Naive thymus-derived CD4-positive, alpha-beta T cell (primary cell): ENCODE measurements around the gene NTM. TPM values are rescaled to one million over a fixed set of nuclear protein-coding genes. Genes with fewer than 3 reads are reported as not detected.

Experiments used
- ATAC-seq: fragments of 150-1000 bp; cut with Tn5 transposase; 2 replicates; pipeline ENCODE4 v1.10.0; 2021; ENCODE audit warnings: mild to moderate bottlenecking, moderate library complexity
- CTCF ChIA-PET: fragments of 350-600 bp; sonication (Branson Sonifier 250); formaldehyde crosslinking; loops from one replicate; lab custom pipeline; 2021; ENCODE audit warnings: antibody characterized with exemption; lab: Charles Lee
- POLR2A ChIA-PET: fragments of 350-600 bp; sonication (Branson Sonifier 250); formaldehyde crosslinking; loops from one replicate; lab custom pipeline; 2021; ENCODE audit warnings: antibody characterized with exemption, inconsistent platforms; lab: Charles Lee
- DNase-seq, 9 donors: peaks; one replicate each; pipeline versions ENCODE4 v3.0.0 to v3.0.0-alpha.2; 2020 to 2022; ENCODE audit warnings: mixed read lengths in 1 of 9
- H3K27ac ChIP-seq: one replicate; pipeline ENCODE4 v1.7.0; 2013; ENCODE audit warnings: mild to moderate bottlenecking, low read depth, low read length, moderate library complexity
- H3K27me3 ChIP-seq, 2 donors: one replicate each; pipeline ENCODE4 v1.7.0; 2013; ENCODE audit warnings: low read length in 2 of 2, mild to moderate bottlenecking in 2 of 2, moderate library complexity in 2 of 2; ENCODE audit not compliant: control insufficient read depth in 2 of 2, insufficient read depth in 2 of 2
- H3K36me3 ChIP-seq, 3 experiments: 1 replicate in 2 of 3; 2 replicates in 1 of 3; pipeline ENCODE4 v1.7.0; 2013; ENCODE audit warnings: low read length in 3 of 3, mild to moderate bottlenecking in 3 of 3, moderate library complexity in 1 of 3; ENCODE audit not compliant: insufficient read depth in 3 of 3, control insufficient read depth in 2 of 3
- H3K4me1 ChIP-seq, 2 donors: one replicate each; pipeline ENCODE4 v1.7.0; 2013; ENCODE audit warnings: low read length in 2 of 2, mild to moderate bottlenecking in 2 of 2, moderate library complexity in 1 of 2; ENCODE audit not compliant: control insufficient read depth in 2 of 2, insufficient read depth in 2 of 2
- H3K4me3 ChIP-seq: 2 replicates; pipeline ENCODE4 v1.7.0; 2013; ENCODE audit warnings: mild to moderate bottlenecking, low read length
- H3K9me3 ChIP-seq, 3 experiments: 1 replicate in 2 of 3; 2 replicates in 1 of 3; pipeline ENCODE4 v1.7.0; 2013; ENCODE audit warnings: low read length in 3 of 3; ENCODE audit not compliant: control insufficient read depth in 2 of 3
- H3K27ac Mint-ChIP-seq, 9 donors: one replicate each; pipeline ENCODE4 v1.8.0; 2020 to 2022; ENCODE audit warnings: mixed read lengths in 9 of 9, mild to moderate bottlenecking in 8 of 9, moderate library complexity in 5 of 9, inconsistent platforms in 2 of 9
- H3K27me3 Mint-ChIP-seq, 5 donors: one replicate each; pipeline ENCODE4 v1.8.0; 2021 to 2022; ENCODE audit warnings: mixed read lengths in 5 of 5, mild to moderate bottlenecking in 1 of 5
- H3K36me3 Mint-ChIP-seq, 5 donors: one replicate each; pipeline ENCODE4 v1.8.0; 2020 to 2022; ENCODE audit warnings: mixed read lengths in 5 of 5, mild to moderate bottlenecking in 3 of 5, inconsistent platforms in 1 of 5
- H3K4me1 Mint-ChIP-seq, 7 donors: one replicate each; pipeline ENCODE4 v1.8.0; 2020 to 2022; ENCODE audit warnings: mixed read lengths in 7 of 7, mild to moderate bottlenecking in 3 of 7, inconsistent platforms in 1 of 7
- H3K4me3 Mint-ChIP-seq, 10 donors: one replicate each; pipeline ENCODE4 v1.8.0; 2020 to 2022; ENCODE audit warnings: mild to moderate bottlenecking in 10 of 10, mixed read lengths in 10 of 10, moderate library complexity in 6 of 10, inconsistent platforms in 2 of 10
- H3K9me3 Mint-ChIP-seq, 11 donors: one replicate each; pipeline ENCODE4 v1.8.0; 2020 to 2022; ENCODE audit warnings: mixed read lengths in 11 of 11, mild to moderate bottlenecking in 4 of 11, inconsistent platforms in 1 of 11, moderate library complexity in 1 of 11
- intact Hi-C, 2 donors: fragments of 100-400 bp; cut with micrococcal nuclease; formaldehyde crosslinking; loops; one replicate each; pipeline ENCODE4 v1.15.1; 2023
- polyA plus RNA-seq, 2 donors: library from polyadenylated mRNA; unstranded; fragments of 300-500 nt; fragmentation: Illumina TruSeq; gene quantifications; one replicate each; pipeline ENCODE4 v1.2.3, GENCODE V29; 2021
- total RNA-seq, 6 experiments: library from RNA in 5 of 6; stranded (reverse) in 5 of 6; gene quantifications; 1 replicate in 5 of 6; 2 replicates in 1 of 6; pipeline ENCODE4 v1.2.3 and lab custom pipeline; 2021 to 2026

NTM gene
- total and polyA plus RNA-seq, 7 experiments from 2014 or later = not detected

DNA sequence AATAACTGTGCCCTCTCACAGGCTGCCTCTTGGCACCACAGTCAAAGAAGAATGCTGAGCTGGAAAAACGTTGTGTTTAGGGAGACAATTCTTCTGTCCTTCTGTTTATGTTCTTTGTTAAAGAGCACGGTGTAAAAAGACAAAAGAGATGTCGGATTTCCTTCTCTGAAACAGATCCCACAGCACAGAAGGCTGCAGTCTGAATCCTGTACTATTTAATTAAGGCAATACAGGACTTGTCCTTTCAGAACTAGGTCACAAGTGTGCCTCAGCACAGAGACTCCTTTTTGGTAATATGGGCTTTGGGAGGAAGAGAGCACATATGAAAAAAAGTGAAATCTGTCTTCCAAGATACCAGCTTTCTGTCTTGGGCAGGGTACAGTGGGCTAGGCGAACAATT lies 201.2 kb downstream of the NTM start:
- Mint-ChIP-seq H3K4me3 (no peak overlapping the region), H3K36me3 (no peaks in the 10 kb centered on the region), H3K27me3 (peaks cover 0 to 5% (median 0%) of the 10 kb centered on the region in 5 donors), H3K27ac (no peak overlapping the region), H3K9me3 (peaks cover 0 to 1% (median 0%) of the 10 kb centered on the region in 11 donors), H3K4me1 (no peaks in the 10 kb centered on the region)
- Histone ChIP-seq H3K36me3 (no peaks in the 10 kb centered on the region), H3K27me3 (no peaks in the 10 kb centered on the region), H3K4me1 (no peaks in the 10 kb centered on the region), H3K27ac (no peak overlapping the region), H3K4me3 (no peak overlapping the region), H3K9me3 (no peaks in the 10 kb centered on the region)
- intact Hi-C loops = no loop called here
- ATAC-seq = no peak
- DNase-seq = no peak
- ChIA-PET POLR2A (interaction anchor here (0.8 kb wide), 1 partner anchor 74 kb away, joined by 3 read pairs; no protein-coding TSS in a partner anchor), CTCF (no interaction called here)

GRCh38 chr11:131572423-131572822 lies 202.0 kb downstream of the NTM start:
- POLR2A ChIA-PET = no interaction called here
- no peak for ATAC-seq

DNA sequence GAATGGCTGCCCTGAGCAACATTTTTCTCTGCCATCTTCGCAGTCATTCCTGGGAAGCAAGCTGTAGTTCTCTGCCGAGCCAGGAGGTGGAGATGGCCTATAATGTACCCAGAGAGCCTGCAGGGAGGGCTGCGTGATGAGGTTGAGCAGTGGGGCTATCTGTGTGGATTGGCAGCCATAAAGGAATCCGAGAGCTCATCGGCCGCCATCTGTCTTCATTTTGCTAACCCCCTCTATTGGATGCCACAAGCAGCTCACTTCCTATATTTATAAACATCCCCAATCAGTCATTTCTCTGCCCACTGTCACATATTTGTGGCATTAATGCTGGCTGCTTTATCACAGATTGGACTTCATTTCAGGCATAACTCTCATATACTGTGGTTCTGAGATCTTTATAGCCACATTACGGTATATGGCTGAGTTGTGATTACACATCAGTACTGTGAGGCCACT lies 209.5 kb downstream of the NTM start:
- H3K27ac Mint-ChIP-seq = no peak overlapping the region
- Histone ChIP-seq H3K4me1 (no peaks in the 10 kb centered on the region), H3K27ac (no peak overlapping the region), H3K27me3 (no peaks in the 10 kb centered on the region), H3K9me3 (no peaks in the 10 kb centered on the region), H3K36me3 (no peaks in the 10 kb centered on the region), H3K4me3 (no peak overlapping the region)
- CTCF ChIA-PET = no interaction called here
- H3K4me3 Mint-ChIP-seq = no peak overlapping the region
- intact Hi-C loops = no loop called here
- no peaks in the 10 kb centered on the region for H3K36me3 Mint-ChIP-seq
- no peak for DNase-seq
- H3K4me1 Mint-ChIP-seq = no peaks in the 10 kb centered on the region
- H3K27me3 Mint-ChIP-seq = peaks cover 0 to 12% (median 11%) of the 10 kb centered on the region in 5 donors
- H3K9me3 Mint-ChIP-seq = peaks cover 0 to 6% (median 2%) of the 10 kb centered on the region in 11 donors
- no peak for ATAC-seq
- POLR2A ChIA-PET = no interaction called here

More at GRCh38 chr11:131572423-131572822, 202.0 kb downstream of the NTM start:
- no peak overlapping the region for H3K4me3 Mint-ChIP-seq
- Histone ChIP-seq H3K36me3 (no peaks in the 10 kb centered on the region), H3K4me3 (no peak overlapping the region), H3K9me3 (no peaks in the 10 kb centered on the region), H3K27ac (no peak overlapping the region), H3K27me3 (no peaks in the 10 kb centered on the region), H3K4me1 (no peaks in the 10 kb centered on the region)
- H3K9me3 Mint-ChIP-seq = peaks cover 0 to 1% (median 0%) of the 10 kb centered on the region in 11 donors
- CTCF ChIA-PET = no interaction called here
- intact Hi-C loops = no loop called here
- no peak overlapping the region for H3K27ac Mint-ChIP-seq
- DNase-seq = no peak
- no peaks in the 10 kb centered on the region for H3K36me3 Mint-ChIP-seq
- peaks cover 0 to 5% (median 0%) of the 10 kb centered on the region in 5 donors for H3K27me3 Mint-ChIP-seq
- no peaks in the 10 kb centered on the region for H3K4me1 Mint-ChIP-seq

GRCh38 chr11:131580476-131580875 lies 210.1 kb downstream of the NTM start:
- POLR2A ChIA-PET = no interaction called here
- CTCF ChIA-PET = no interaction called here
- H3K36me3 ChIP-seq = no peaks in the 10 kb centered on the region
- H3K4me1 ChIP-seq = no peaks in the 10 kb centered on the region
- peaks cover 0 to 13% (median 12%) of the 10 kb centered on the region in 5 donors for H3K27me3 Mint-ChIP-seq
- H3K4me3 ChIP-seq = no peak overlapping the region
- ATAC-seq (no peak), DNase-seq (no peak)
- no peak overlapping the region for H3K27ac ChIP-seq
- no peak overlapping the region for H3K27ac Mint-ChIP-seq
- intact Hi-C loops = no loop called here
- H3K4me3 Mint-ChIP-seq = no peak overlapping the region
- H3K36me3 Mint-ChIP-seq = no peaks in the 10 kb centered on the region
- H3K27me3 ChIP-seq = no peaks in the 10 kb centered on the region
- peaks cover 0 to 6% (median 2%) of the 10 kb centered on the region in 11 donors for H3K9me3 Mint-ChIP-seq
- H3K4me1 Mint-ChIP-seq = no peaks in the 10 kb centered on the region
- H3K9me3 ChIP-seq = no peaks in the 10 kb centered on the region

GRCh38 chr11:131581046-131581445 lies 210.6 kb downstream of the NTM start:
- Mint-ChIP-seq H3K9me3 (peaks cover 0 to 10% (median 5%) of the 10 kb centered on the region in 11 donors), H3K36me3 (peaks cover 0 to 4% (median 0%) of the 10 kb centered on the region in 5 donors), H3K27ac (no peak overlapping the region), H3K4me3 (no peak overlapping the region), H3K27me3 (peaks cover 0 to 19% (median 13%) of the 10 kb centered on the region in 5 donors), H3K4me1 (no peaks in the 10 kb centered on the region)
- no peak overlapping the region for H3K27ac ChIP-seq
- no peak for DNase-seq
- ChIA-PET POLR2A (no interaction called here), CTCF (no interaction called here)
- H3K36me3 ChIP-seq = no peaks in the 10 kb centered on the region
- H3K27me3 ChIP-seq = no peaks in the 10 kb centered on the region
- H3K4me3 ChIP-seq = no peak overlapping the region
- no peaks in the 10 kb centered on the region for H3K4me1 ChIP-seq
- no peak for ATAC-seq
- intact Hi-C loops = no loop called here
- H3K9me3 ChIP-seq = no peaks in the 10 kb centered on the region

DNA sequence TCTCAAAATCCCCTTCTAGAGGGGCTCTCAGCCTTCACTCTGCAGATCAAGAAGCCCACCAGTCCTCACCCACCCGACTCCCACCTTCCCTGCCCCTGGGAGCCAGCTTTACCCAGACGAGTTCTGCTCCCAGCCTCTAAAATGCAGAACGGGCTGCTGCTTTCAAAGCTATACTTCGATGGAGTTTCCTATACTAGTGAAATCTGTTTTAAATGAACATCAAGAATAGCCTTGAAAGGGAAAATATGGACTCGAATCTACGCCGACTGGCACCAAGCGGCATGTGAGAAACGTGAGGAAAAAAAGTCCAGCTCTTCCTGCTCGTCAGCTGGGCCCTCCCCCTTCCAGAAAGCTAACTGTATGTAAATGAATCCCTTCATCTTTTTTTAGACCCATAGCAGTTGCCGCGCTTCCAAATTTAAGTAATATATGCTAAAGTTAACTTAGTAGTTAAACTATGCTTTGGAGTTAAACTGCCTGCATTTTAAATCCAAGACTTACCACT lies 211.7 kb downstream of the NTM start:
- DNase-seq (no peak), ATAC-seq (no peak)
- Mint-ChIP-seq H3K27ac (no peak overlapping the region), H3K4me3 (no peak overlapping the region), H3K4me1 (no peaks in the 10 kb centered on the region), H3K27me3 (peaks cover 0 to 19% (median 13%) of the 10 kb centered on the region in 5 donors), H3K36me3 (peaks cover 0 to 4% (median 0%) of the 10 kb centered on the region in 5 donors), H3K9me3 (peaks cover 0 to 13% (median 6%) of the 10 kb centered on the region in 11 donors)
- no peaks in the 10 kb centered on the region for H3K9me3 ChIP-seq
- H3K36me3 ChIP-seq = no peaks in the 10 kb centered on the region
- POLR2A ChIA-PET = no interaction called here
- H3K4me3 ChIP-seq = no peak overlapping the region
- H3K27me3 ChIP-seq = no peaks in the 10 kb centered on the region
- CTCF ChIA-PET = no interaction called here
- H3K4me1 ChIP-seq = no peaks in the 10 kb centered on the region
- intact Hi-C loops = no loop called here
- no peak overlapping the region for H3K27ac ChIP-seq

DNA sequence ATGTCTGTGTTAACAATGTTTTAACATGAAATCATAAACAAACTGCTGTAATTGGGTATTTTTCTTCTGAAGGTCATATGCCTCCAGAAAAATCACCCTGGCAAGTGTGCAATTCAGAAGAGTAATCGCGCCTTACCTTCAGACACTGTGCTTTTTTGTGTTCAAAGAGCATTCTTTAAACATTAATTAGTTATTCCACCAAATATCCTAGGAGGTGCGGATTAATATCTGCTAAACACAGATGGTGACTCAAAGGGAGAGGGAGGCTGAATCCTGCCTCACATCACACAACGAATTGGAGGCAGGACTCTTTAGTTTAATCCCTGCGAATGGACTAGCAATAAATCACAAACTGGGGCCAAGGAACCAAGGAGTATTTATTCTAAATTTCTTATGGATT lies 213.0 kb downstream of the NTM start:
- Histone ChIP-seq H3K27ac (no peak overlapping the region), H3K9me3 (no peaks in the 10 kb centered on the region), H3K4me1 (no peaks in the 10 kb centered on the region), H3K27me3 (no peaks in the 10 kb centered on the region), H3K36me3 (no peaks in the 10 kb centered on the region), H3K4me3 (no peak overlapping the region)
- DNase-seq (no peak), ATAC-seq (no peak)
- no peaks in the 10 kb centered on the region for H3K4me1 Mint-ChIP-seq
- POLR2A ChIA-PET = no interaction called here
- peaks cover 2 to 17% (median 7%) of the 10 kb centered on the region in 11 donors for H3K9me3 Mint-ChIP-seq
- H3K4me3 Mint-ChIP-seq = no peak overlapping the region
- H3K36me3 Mint-ChIP-seq = peaks cover 0 to 8% (median 0%) of the 10 kb centered on the region in 5 donors
- peaks cover 0 to 19% (median 8%) of the 10 kb centered on the region in 5 donors for H3K27me3 Mint-ChIP-seq
- no peak overlapping the region for H3K27ac Mint-ChIP-seq
- CTCF ChIA-PET = no interaction called here
- intact Hi-C loops = no loop called here
